CD4-positive, alpha-beta T cell (primary cell): ENCODE measurements around the gene RASA3. TPM values are rescaled to one million over a fixed set of nuclear protein-coding genes. Genes with fewer than 3 reads are reported as not detected.

Source experiments
- ATAC-seq: fragments of 200-7000 bp; cut with Tn5 transposase; one replicate; pipeline ENCODE4 v1.10.0; 2022; ENCODE audit warnings: mild to moderate bottlenecking; ENCODE audit not compliant: poor library complexity
- CTCF ChIA-PET: fragments of 350-600 bp; sonication (Branson Sonifier 250); formaldehyde crosslinking; loops from one replicate; lab custom pipeline; 2021; ENCODE audit warnings: antibody characterized with exemption, inconsistent platforms; lab: Charles Lee
- POLR2A ChIA-PET: fragments of 350-600 bp; sonication (Branson Sonifier 250); formaldehyde crosslinking; loops from one replicate; lab custom pipeline; 2021; ENCODE audit warnings: antibody characterized with exemption, inconsistent platforms; lab: Charles Lee
- DNase-seq, 14 experiments: peaks; one replicate each; pipeline ENCODE4 v3.0.0-alpha.2; 2013 to 2020; ENCODE audit warnings: mixed read lengths in 2 of 14
- H3K27ac ChIP-seq, 2 donors: one replicate each; pipeline versions ENCODE4 v1.5.1 to v1.7.0; 2013; ENCODE audit warnings: low read length in 2 of 2, low read depth in 1 of 2, mild to moderate bottlenecking in 1 of 2
- H3K27me3 ChIP-seq, 2 experiments: 1 replicate in 1 of 2; 2 replicates in 1 of 2; pipeline versions ENCODE4 v1.6.1 to v1.7.0; 2013; ENCODE audit warnings: low read length in 2 of 2, control low read depth in 1 of 2, mild to moderate bottlenecking in 1 of 2, moderate library complexity in 1 of 2; ENCODE audit not compliant: insufficient read depth in 2 of 2, control insufficient read depth in 1 of 2
- H3K36me3 ChIP-seq: one replicate; pipeline ENCODE4 v1.6.1; 2013; ENCODE audit warnings: low read length, control low read depth; ENCODE audit not compliant: insufficient read depth
- H3K4me1 ChIP-seq: one replicate; pipeline ENCODE4 v1.6.1; 2013; ENCODE audit warnings: low read length, control low read depth; ENCODE audit not compliant: insufficient read depth
- H3K4me3 ChIP-seq: one replicate; pipeline ENCODE4 v1.5.1; 2013; ENCODE audit warnings: mild to moderate bottlenecking, low read length, moderate library complexity
- H3K9me3 ChIP-seq, 2 experiments: 1 replicate in 1 of 2; 2 replicates in 1 of 2; pipeline versions ENCODE4 v1.6.1 to v1.7.0; 2013; ENCODE audit warnings: low read length in 2 of 2, mild to moderate bottlenecking in 2 of 2, control low read depth in 1 of 2, moderate library complexity in 1 of 2; ENCODE audit not compliant: control insufficient read depth in 1 of 2, insufficient read depth in 1 of 2
- H3K27ac Mint-ChIP-seq: one replicate; pipeline ENCODE4 v1.8.0; 2020; ENCODE audit warnings: mixed read lengths
- H3K27me3 Mint-ChIP-seq: one replicate; pipeline ENCODE4 v1.8.0; 2021; ENCODE audit warnings: mixed read lengths
- H3K36me3 Mint-ChIP-seq: one replicate; pipeline ENCODE4 v1.8.0; 2021; ENCODE audit warnings: low read depth, mixed read lengths
- H3K4me1 Mint-ChIP-seq: one replicate; pipeline ENCODE4 v1.8.0; 2021; ENCODE audit warnings: low read depth, mixed read lengths
- H3K4me3 Mint-ChIP-seq: one replicate; pipeline ENCODE4 v1.8.0; 2020; ENCODE audit warnings: mild to moderate bottlenecking, mixed read lengths
- H3K9me3 Mint-ChIP-seq: one replicate; pipeline ENCODE4 v1.8.0; 2020; ENCODE audit warnings: mixed read lengths
- CTCF ChIP-seq: fragments of 200-600 bp; IDR thresholded peaks from one replicate; pipeline ENCODE4 v1.8.0; 2022; ENCODE audit warnings: antibody characterized with exemption, mild to moderate bottlenecking
- intact Hi-C, 2 experiments: fragments of 100-400 bp; cut with DNase I in 1 of 2; cut with micrococcal nuclease in 1 of 2; formaldehyde crosslinking; loops; one replicate each; pipeline versions ENCODE4 v1.15.1 to v1.9.0; 2023 to 2025; cut with DNase I, micrococcal nuclease
- total RNA-seq, 174 experiments: library from RNA in 2 of 174; stranded (reverse) in 2 of 174; gene quantifications; one replicate each; pipeline ENCODE4 v1.2.3 and lab custom pipeline; 2021 to 2026

RASA3 gene
- total RNA-seq, 2 experiments from 2014 or later = 181 to 184 TPM

DNA sequence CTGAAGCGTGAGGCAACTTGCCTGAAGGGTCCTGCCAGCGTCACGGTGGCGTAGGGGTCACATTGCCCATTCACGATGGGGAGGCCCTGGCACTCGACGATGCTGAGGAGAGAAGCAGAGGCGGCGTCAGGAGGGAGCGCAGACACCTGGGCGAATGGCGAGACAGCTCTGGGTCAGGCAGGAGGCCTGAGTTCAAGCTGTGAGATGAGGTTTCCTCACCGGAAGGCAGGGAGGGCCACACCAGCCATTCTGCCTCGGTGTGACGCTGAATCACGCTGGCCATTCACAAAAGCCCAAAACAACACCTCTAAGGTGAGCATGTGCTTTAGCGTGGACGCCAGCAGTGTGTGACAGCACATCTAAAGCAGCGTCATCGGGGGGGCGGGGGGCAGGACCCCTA lies 104.6 kb downstream of the RASA3 start:
- Histone ChIP-seq H3K27me3 (no peaks in the 10 kb centered on the region), H3K27ac (no peak overlapping the region), H3K4me3 (no peak overlapping the region), H3K4me1 (peaks cover 10% of the 10 kb centered on the region), H3K36me3 (peaks cover 87% of the 10 kb centered on the region), H3K9me3 (no peaks in the 10 kb centered on the region)
- Mint-ChIP-seq H3K4me1 (peaks cover 17% of the 10 kb centered on the region), H3K27me3 (no peaks in the 10 kb centered on the region), H3K9me3 (no peaks in the 10 kb centered on the region), H3K4me3 (no peak overlapping the region), H3K36me3 (peaks cover 81% of the 10 kb centered on the region), H3K27ac (no peak overlapping the region)
- DNase-seq (no peak), ATAC-seq (no peak)
- TF ChIP-seq CTCF = no peak
- CTCF ChIA-PET = no interaction called here
- intact Hi-C loops = no loop called here
- POLR2A ChIA-PET = no interaction called here

DNA sequence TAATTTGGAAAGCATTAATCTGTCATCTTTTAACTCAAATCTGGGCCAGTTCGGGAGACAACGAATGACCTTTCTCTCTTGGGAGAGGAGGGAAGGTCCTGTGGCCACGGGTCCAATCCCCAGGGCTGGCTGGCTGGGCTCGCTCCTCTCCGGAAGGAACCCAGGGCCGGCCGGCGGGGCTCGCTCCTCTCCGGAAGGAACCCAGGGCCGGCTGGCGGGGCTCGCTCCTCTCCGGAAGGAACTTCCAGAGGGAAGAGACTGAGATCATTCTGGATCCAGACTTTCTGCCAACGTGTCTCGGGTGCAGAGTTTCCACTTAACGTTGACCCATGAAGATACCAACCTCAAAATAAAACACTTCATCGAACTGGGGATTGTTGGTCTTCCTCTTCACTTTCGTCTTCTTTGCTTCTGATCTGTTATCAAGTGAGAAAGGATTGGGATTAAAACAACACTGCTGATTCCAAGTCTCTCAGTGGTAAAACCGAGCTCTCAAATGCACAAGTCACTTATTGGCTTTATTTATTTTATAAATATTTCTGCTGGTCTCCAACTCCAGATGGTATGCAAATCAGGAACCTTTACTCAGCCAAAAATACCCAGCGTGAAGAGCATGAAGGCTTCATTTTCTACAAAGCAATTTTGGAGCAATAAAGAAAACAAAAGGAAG lies 105.2 kb downstream of the RASA3 start:
- Mint-ChIP-seq H3K4me1 (peaks cover 14% of the 10 kb centered on the region), H3K9me3 (no peaks in the 10 kb centered on the region), H3K4me3 (no peak overlapping the region), H3K27me3 (no peaks in the 10 kb centered on the region), H3K36me3 (peaks cover 80% of the 10 kb centered on the region), H3K27ac (no peak overlapping the region)
- Histone ChIP-seq H3K9me3 (no peaks in the 10 kb centered on the region), H3K27ac (no peak overlapping the region), H3K4me3 (no peak overlapping the region), H3K4me1 (peaks cover 7% of the 10 kb centered on the region), H3K36me3 (peaks cover 94% of the 10 kb centered on the region), H3K27me3 (no peaks in the 10 kb centered on the region)
- ATAC-seq (no peak), DNase-seq (no peak)
- ChIA-PET CTCF (no interaction called here), POLR2A (no interaction called here)
- no peak for TF ChIP-seq CTCF
- intact Hi-C loops = no loop called here

DNA sequence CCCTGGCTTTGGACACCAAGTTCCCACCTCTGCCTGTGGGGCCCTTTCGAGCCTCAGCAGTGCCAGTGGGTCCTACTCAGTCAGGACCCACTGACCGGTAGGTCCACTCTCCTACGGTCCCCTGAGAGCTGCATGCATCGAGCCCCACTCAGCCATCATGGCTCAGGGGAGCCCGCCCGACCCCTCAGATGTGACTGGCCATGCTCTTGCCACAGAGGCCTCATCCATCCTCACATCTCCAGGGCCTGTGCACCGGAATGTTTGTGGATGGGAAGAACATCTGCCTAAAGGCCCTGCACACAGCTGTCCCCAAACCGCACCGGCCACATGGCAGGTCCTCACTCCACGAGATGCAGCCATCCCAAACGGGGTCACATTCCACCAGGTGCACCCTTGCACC lies 105.9 kb downstream of the RASA3 start:
- peaks cover 7% of the 10 kb centered on the region for H3K4me1 ChIP-seq

More for the DNA sequence above, 105.9 kb downstream of the RASA3 start:
- TF ChIP-seq CTCF = no peak
- H3K27me3 Mint-ChIP-seq = no peaks in the 10 kb centered on the region
- ChIA-PET POLR2A (interaction anchor here (0.7 kb wide), 1 partner anchor 84 kb away, joined by 3 read pairs; no protein-coding TSS in a partner anchor), CTCF (no interaction called here)
- no peak for DNase-seq
- no peak overlapping the region for H3K4me3 Mint-ChIP-seq
- ATAC-seq = no peak
- Histone ChIP-seq H3K9me3 (no peaks in the 10 kb centered on the region), H3K27me3 (no peaks in the 10 kb centered on the region), H3K36me3 (peaks cover 95% of the 10 kb centered on the region), H3K27ac (no peak overlapping the region), H3K4me3 (no peak overlapping the region)
- intact Hi-C loops = no loop called here
- no peak overlapping the region for H3K27ac Mint-ChIP-seq
- peaks cover 76% of the 10 kb centered on the region for H3K36me3 Mint-ChIP-seq
- H3K4me1 Mint-ChIP-seq = peaks cover 7% of the 10 kb centered on the region
- no peaks in the 10 kb centered on the region for H3K9me3 Mint-ChIP-seq
